HG02678 (cell line): Measurements from ENCODE around the gene DSE.

Experiments used
- ATAC-seq: cut with Tn5 transposase; IDR thresholded peaks from one replicate; pipeline ENCODE4 v1.9.1; 2021; ENCODE audit warnings: mild to moderate bottlenecking, moderate library complexity; ENCODE audit not compliant: unreplicated experiment

The DSE gene

GRCh38 chr6:116444092-116444491 is 73.3 kb downstream of the DSE start:
- ATAC-seq, result peak; percentile 47

- no peak for ATAC-seq
Observed at GRCh38 chr6:116444575-116444974, 73.8 kb downstream of the DSE start.

GRCh38 chr6:116445102-116445501 is 74.4 kb downstream of the DSE start:
- ATAC-seq, result no peak

- ATAC-seq, result no peak
Observed at GRCh38 chr6:116446399-116446798, 75.7 kb downstream of the DSE start.

DNA sequence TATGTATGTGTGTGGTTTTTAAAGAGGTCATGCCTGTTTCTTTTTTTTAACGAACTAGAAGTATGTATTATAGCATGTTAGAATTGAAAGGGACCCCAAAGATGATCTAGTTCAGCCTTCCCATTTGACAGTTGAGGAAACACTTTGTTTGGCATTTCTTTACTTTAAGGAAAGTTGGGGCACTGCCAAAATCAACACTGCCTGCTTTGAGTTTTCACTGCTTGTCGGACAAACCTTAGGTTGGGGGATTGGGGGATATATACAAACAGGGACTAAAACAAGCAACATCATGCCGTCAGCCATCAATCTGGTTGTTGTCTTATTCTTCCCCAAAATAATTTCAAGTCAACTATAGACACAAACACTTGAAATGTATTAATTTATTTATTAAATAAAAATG is 76.3 kb downstream of the DSE start:
- ATAC-seq, result no peak

GRCh38 chr6:116447496-116448011 is 76.8 kb downstream of the DSE start:
- ATAC-seq, result no peak

DNA sequence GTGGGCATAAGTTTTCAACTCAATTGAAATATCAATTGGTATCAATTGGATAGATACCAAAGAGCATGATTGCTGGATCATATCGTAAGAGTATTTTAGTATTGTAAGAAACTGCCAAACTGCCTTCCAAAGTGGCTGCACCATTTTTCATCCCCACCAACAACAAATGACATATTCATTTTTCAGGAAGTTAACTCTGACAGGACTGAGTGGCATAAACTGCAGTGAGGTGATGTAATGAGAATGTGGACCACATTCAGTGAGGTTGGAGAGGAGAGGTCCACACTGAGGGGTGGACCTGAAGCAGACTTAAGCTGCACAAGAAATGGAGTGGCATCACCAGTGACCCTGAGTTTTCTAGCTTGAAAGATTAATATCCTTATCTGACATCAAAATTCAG is 78.8 kb downstream of the DSE start:
- no peak for ATAC-seq

DNA sequence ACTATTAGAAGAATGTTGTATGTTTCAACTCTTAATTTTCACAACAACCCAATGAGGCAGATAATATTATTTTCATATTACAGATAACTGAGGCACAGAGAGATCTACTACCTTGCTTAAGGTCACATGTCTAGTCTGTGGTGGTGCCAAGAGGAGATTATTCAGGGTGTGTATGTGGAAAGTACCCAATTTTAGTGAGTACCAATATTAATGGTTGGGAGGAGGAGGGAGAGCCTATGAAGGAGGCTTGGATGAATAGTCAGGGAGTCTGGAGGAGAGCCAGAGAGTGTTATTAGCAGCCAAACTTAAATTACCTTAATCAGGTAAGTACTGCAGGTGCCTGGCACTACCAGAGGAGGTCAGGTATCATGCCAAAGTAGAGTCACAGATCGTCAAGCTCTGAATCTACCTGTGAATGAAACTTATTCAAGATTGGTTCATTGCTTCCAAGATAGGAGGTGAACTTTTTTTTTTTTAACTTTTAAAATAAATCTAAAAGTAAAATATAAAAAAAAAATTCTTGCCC is 79.5 kb downstream of the DSE start:
- ATAC-seq, result no peak

DNA sequence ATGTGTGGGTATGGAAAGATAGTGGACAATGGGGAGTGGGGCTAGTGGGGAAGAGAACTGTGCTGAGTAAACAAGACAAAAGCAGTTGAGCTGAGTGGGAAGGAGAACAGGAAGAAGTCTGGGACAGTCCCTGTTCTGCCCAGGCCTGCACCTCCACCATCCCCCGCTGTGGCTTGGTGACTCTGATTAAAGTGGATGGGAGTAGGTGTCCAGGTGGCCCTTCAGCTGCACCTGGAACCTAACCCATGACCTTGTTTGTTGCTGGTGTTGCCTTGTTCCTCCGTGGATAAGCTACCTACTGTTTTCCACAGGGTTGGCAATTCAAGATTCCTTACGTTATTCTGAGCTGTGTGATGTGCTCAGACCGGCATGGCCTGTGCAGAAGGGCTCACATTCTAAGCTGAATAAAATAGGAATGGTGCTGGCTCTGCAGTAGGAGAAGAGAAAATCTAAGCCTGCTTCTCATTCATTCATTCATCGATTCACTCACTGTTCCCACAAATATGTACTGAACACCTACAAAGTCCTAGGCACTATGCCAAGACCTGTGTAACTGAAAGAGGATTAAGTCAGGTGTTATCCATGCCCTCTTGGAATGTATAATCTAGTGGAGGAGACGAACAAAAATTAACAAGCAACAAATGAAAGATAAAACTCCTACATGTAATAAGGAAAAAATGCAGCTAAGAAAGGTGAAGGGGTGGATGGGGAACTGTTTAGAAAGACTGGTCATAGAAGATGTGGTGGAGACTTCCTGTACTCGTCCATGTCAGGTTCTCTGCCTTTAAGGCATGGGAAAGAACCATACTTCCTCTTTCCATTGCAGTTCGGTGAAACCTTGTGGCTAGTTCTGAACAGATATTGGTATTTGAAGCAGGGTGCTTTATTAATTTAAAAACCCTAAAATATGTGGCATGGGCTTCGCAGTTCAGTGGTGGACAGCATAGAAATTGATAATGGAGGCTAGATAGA is 80.3 kb downstream of the DSE start:
- ATAC-seq, result peak; percentile 87

GRCh38 chr6:116451916-116452315 is 81.2 kb downstream of the DSE start:
- ATAC-seq, result no peak

DNA sequence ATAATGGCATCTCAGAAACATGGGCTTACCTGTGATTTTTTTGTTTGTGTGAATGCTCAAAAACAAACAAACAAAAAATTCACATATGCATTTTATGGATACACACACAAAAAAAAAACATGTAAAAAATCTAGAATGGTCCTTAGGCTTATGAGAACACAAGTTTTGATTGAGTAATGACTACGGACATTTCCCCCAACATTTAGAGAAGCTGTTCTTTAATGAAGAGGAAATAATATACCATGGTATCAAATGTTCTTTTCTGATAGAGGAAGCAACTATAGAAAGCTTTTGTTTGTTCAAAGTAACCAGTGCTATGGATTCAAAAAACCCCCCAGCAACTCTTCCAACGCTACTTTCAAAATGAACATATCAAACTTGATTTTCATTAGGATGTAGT is 81.8 kb downstream of the DSE start:
- ATAC-seq, result no peak

DNA sequence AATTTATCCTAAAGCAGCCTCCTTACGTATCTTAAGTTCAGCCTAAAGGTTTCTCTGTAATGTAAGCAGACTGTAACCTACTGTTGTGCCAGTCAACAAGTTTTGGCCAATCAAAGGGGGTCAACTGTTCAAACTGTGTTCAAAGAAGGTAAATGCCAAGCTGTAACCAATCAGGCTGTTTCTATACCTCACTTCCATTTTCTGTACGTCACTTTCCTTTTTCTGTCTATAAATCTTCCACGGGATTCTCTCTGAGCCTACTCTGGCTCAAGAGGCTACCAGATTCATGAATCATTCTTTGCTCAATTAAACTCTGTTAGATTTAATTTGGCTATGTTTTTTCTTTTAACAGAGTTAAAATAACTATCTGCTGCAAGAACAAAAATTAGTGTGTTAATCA is 85.4 kb downstream of the DSE start:
- no peak for ATAC-seq

- no peak for ATAC-seq
Observed at GRCh38 chr6:116456927-116457326, 86.2 kb downstream of the DSE start.

GRCh38 chr6:116458264-116458663 is 87.5 kb downstream of the DSE start:
- ATAC-seq, result no peak

- ATAC-seq, result no peak
Observed at GRCh38 chr6:116459927-116460326, 89.2 kb downstream of the DSE start.

DNA sequence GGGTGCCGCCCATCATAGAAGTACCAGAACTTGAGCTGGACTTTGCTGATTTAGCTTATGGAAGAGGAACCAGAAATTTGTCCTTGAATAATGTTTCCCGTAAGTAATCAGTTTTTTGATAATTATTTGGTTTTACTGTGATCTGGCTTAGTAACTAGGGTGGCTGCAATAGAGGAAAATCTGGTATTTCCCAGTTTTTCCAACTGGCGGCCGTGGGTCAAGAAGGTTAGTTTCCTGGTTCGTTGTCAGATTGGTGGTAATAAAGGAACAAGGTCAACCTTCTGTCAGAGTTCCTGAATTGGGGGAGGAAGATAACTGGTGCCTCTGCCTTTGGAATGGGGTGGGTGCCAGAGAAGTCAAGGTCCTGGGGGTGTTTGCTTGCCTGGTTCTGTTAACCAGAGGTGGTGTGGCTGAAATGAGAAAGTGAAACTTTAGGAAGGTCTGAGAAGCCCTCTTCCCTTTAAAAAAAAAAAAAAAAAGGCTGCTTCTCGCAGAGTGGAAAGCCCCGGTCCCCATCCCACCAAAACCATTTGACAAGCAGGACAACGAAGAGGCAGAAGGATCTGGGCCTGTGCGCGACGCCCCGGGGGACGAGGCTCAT is 90.7 kb downstream of the DSE start, which contains the start of gene CALHM6:
Gene CALHM6 (plus strand): TSS at position 45 of the 601 bp plus-strand sequence. CDS start 555 bp downstream, at position 600.
- no peak for ATAC-seq

DNA sequence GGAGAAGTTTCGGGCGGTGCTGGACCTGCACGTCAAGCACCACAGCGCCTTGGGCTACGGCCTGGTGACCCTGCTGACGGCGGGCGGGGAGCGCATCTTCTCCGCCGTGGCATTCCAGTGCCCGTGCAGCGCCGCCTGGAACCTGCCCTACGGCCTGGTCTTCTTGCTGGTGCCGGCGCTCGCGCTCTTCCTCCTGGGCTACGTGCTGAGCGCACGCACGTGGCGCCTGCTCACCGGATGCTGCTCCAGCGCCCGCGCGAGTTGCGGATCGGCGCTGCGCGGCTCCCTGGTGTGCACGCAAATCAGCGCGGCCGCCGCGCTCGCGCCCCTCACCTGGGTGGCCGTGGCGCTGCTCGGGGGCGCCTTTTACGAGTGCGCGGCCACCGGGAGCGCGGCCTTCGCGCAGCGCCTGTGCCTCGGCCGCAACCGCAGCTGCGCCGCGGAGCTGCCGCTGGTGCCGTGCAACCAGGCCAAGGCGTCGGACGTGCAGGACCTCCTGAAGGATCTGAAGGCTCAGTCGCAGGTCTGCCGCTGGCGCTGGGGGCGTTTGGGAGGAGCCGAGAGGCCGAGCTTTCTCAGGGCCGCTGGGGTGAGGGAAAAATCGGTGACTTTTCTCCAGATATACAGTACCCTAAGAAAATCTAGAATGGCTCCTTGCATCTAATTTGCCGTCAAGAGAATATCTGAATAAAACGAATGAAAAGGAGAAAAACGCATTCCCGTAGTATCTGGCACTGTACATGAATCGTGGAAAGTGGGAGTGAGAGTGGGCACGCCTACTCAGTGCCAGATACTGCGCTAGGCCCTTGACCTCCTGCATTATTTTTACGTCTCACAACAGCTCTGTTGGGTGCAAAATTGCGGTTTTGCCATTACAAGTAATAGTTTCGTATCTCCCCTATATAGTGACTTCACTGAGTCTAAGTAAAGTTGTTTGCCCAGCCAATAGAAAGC is 91.5 kb downstream of the DSE start:
- ATAC-seq, result peak; percentile 88

GRCh38 chr6:116463301-116463700 is 92.6 kb downstream of the DSE start:
- no peak for ATAC-seq

- ATAC-seq, result no peak
Observed at GRCh38 chr6:116465246-116465645, 94.5 kb downstream of the DSE start.

GRCh38 chr6:116467096-116467495 is 96.3 kb downstream of the DSE start:
- ATAC-seq, result no peak

DNA sequence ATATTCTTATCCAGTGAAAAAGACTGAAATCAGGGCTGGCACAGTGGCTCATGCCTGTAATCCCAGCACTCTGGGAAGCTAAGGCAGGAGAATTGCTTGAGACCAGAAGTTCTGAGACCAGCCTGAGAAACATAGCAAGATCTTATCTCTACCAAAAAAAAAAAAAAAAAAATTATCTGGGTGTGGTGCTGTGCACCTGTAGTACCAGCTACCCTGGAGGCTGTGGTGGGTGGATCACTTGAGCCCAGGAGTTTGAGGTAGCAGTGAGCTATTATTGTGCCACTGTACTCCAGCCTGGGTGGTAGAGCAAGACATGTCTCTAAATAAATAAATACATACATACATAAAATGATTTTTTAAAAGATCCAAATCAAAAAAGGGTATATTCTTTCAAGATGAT is 96.8 kb downstream of the DSE start:
- no peak for ATAC-seq
